ENCODE data around the gene RASGEF1C. TPM values are rescaled to one million over a fixed set of nuclear protein-coding genes. Genes with fewer than 3 reads are reported as not detected.

Gene RASGEF1C
- total RNA-seq, 5 donors from 2014 or later (not counting 1 experiment from before 2014, with no cell fraction given) = not detected

DNA sequence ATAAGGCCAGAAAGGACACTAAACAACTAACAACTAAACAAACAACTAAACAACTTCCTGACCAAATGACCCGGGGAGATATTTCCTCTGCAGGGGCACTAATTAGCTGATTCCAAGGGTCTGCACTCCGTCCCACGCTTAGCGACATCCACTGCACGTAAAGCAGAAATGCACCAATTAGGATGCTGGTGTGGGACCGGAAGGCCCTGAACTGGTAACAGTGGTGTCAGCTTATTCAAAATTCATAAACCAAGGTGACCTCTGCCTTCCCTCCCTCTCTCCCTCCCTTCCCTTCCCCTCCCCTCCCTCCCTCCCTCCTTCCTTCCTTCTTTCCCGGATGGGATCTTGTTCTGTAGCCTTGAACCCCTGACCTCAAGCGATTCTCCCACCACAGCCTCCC, 9.6 kb downstream of the RASGEF1C start:
- no peak for ATAC-seq (replicated peaks in 1 of 4)
- Histone ChIP-seq H3K27me3 (replicated peaks in 1 of 2; ENCODE audit: control insufficient read depth in 2 of 2, extremely low read depth in 1 of 2, insufficient read depth in 2 of 2, low read length in 1 of 2) (peaks cover 0 to 28% of the 10 kb centered on the region in 2 experiments), H3K4me1 (ENCODE audit: control insufficient read depth in 1 of 2, extremely low read depth in 1 of 2, insufficient read depth in 2 of 2, low read length in 2 of 2) (no peaks in the 10 kb centered on the region), H3K27ac (ENCODE audit: low read length) (no peak overlapping the region), H3K9me3 (no peaks in the 10 kb centered on the region), H3K4me3 (ENCODE audit: control insufficient read depth in 1 of 2, extremely low read depth in 1 of 2, low read length in 1 of 2) (no peak overlapping the region), H3K36me3 (ENCODE audit: control insufficient read depth in 2 of 2, extremely low read depth in 1 of 2, insufficient read depth in 1 of 2, low read length in 1 of 2) (no peaks in the 10 kb centered on the region)
- Mint-ChIP-seq H3K27me3 (peaks cover 19 to 28% of the 10 kb centered on the region in 2 donors), H3K9me3 (no peaks in the 10 kb centered on the region), H3K4me3 (no peak overlapping the region), H3K4me1 (no peaks in the 10 kb centered on the region), H3K27ac (no peak overlapping the region), H3K36me3 (no peaks in the 10 kb centered on the region)
- CTCF ChIA-PET = no interaction called here
- POLR2A ChIA-PET = no interaction called here
- no peak for DNase-seq
- WGBS (ENCODE audit: insufficient coverage) = 100% methylated on average over 4 of the region's 8 CpGs

- no peak for ATAC-seq (replicated peaks in 1 of 4)
- H3K27me3 Mint-ChIP-seq = peaks cover 19% of the 10 kb centered on the region in 2 donors
- H3K4me1 Mint-ChIP-seq = no peaks in the 10 kb centered on the region
- H3K4me3 ChIP-seq (ENCODE audit: control insufficient read depth in 1 of 2, extremely low read depth in 1 of 2, low read length in 1 of 2) = no peak overlapping the region
- ChIA-PET CTCF (no interaction called here), POLR2A (no interaction called here)
- H3K36me3 Mint-ChIP-seq = no peaks in the 10 kb centered on the region
- no peaks in the 10 kb centered on the region for H3K4me1 ChIP-seq (ENCODE audit: control insufficient read depth in 1 of 2, extremely low read depth in 1 of 2, insufficient read depth in 2 of 2, low read length in 2 of 2)
- no peak overlapping the region for H3K27ac ChIP-seq (ENCODE audit: low read length)
- no peaks in the 10 kb centered on the region for H3K9me3 ChIP-seq
- no peak overlapping the region for H3K27ac Mint-ChIP-seq
- 90% methylated on average over 3 of the region's 4 CpGs for WGBS (ENCODE audit: insufficient coverage)
- no peaks in the 10 kb centered on the region for H3K9me3 Mint-ChIP-seq
- no peak for DNase-seq
- no peaks in the 10 kb centered on the region for H3K36me3 ChIP-seq (ENCODE audit: control insufficient read depth in 2 of 2, extremely low read depth in 1 of 2, insufficient read depth in 1 of 2, low read length in 1 of 2)
- H3K4me3 Mint-ChIP-seq = no peak overlapping the region
- peaks cover 0 to 28% of the 10 kb centered on the region in 2 experiments for H3K27me3 ChIP-seq (replicated peaks in 1 of 2; ENCODE audit: control insufficient read depth in 2 of 2, extremely low read depth in 1 of 2, insufficient read depth in 2 of 2, low read length in 1 of 2)
These were observed 10.8 kb downstream of the RASGEF1C start for GRCh38 chr5:180198208-180198607.

- ChIA-PET POLR2A (no interaction called here), CTCF (no interaction called here)
- Histone ChIP-seq H3K9me3 (no peaks in the 10 kb centered on the region), H3K27me3 (replicated peaks in 1 of 2; ENCODE audit: control insufficient read depth in 2 of 2, extremely low read depth in 1 of 2, insufficient read depth in 2 of 2, low read length in 1 of 2) (peaks cover 0 to 28% of the 10 kb centered on the region in 2 experiments), H3K36me3 (ENCODE audit: control insufficient read depth in 2 of 2, extremely low read depth in 1 of 2, insufficient read depth in 1 of 2, low read length in 1 of 2) (no peaks in the 10 kb centered on the region), H3K4me3 (ENCODE audit: control insufficient read depth in 1 of 2, extremely low read depth in 1 of 2, low read length in 1 of 2) (no peak overlapping the region), H3K27ac (ENCODE audit: low read length) (no peak overlapping the region), H3K4me1 (ENCODE audit: control insufficient read depth in 1 of 2, extremely low read depth in 1 of 2, insufficient read depth in 2 of 2, low read length in 2 of 2) (no peaks in the 10 kb centered on the region)
- Mint-ChIP-seq H3K36me3 (no peaks in the 10 kb centered on the region), H3K4me1 (no peaks in the 10 kb centered on the region), H3K27me3 (peaks cover 16 to 19% of the 10 kb centered on the region in 2 donors), H3K9me3 (no peaks in the 10 kb centered on the region), H3K4me3 (no peak overlapping the region), H3K27ac (no peak overlapping the region)
- DNase-seq (no peak), ATAC-seq (replicated peaks in 1 of 4) (no peak)
- WGBS (ENCODE audit: insufficient coverage) = 79% methylated on average over 14 of the region's 14 CpGs
These were observed 11.9 kb downstream of the RASGEF1C start for GRCh38 chr5:180197016-180197702.

DNA sequence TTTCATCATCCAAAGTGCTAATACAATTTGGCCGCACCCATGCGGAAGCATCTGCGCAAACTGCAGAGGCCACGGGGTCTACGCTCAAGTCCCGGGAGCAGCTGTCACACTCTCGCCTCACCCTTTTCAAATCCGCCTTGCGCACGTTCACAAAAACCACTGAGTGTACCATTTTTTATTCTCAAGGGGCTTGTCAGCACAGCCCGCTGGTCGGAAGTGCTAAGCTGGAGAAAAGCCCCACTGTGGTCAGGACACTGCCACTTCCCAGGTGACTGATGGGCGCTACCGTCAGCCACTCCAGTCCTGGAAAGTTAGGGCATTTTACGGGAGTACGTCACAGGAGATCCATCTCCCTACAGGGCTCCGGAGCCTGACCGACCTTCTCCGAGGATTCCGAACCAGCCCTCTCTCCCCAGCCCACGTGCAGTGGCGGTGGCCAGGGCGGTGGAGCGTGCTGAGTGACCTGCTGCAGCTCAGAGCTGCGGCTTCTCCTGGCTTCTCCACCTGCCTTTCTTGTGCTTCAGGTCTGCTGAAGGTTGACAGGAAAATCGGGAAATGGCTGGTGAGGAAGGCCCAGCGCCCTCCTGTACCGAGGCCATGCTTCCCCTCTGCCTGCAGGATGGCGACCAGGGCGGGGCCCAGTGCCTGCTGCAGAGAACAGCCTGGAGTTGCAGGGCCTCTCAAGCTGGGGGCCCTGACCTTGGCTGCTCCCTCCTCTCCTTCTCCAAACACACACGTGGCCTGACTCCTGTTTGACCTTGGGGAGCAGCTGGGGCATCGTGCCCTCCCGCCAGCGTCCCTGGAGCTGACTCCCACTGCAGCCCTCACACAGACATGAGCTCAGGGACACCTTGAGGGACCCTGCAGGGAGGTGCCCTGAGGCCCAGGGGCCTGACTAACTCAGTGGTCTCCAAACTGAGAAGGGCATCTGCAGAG, 14.3 kb downstream of the RASGEF1C start:
- no peak for ATAC-seq (replicated peaks in 1 of 4)
- ChIA-PET CTCF (no interaction called here), POLR2A (interaction anchor here in 1 of 2 donors (0.6 kb wide), 1 partner anchor 12 kb away, joined by 7 read pairs; no protein-coding TSS in a partner anchor)
- H3K4me3 Mint-ChIP-seq = no peak overlapping the region
- no peak overlapping the region for H3K27ac ChIP-seq (ENCODE audit: low read length)
- H3K27ac Mint-ChIP-seq = no peak overlapping the region
- H3K4me3 ChIP-seq (ENCODE audit: control insufficient read depth in 1 of 2, extremely low read depth in 1 of 2, low read length in 1 of 2) = no peak overlapping the region
- H3K9me3 Mint-ChIP-seq = no peaks in the 10 kb centered on the region
- no peaks in the 10 kb centered on the region for H3K36me3 Mint-ChIP-seq
- no peaks in the 10 kb centered on the region for H3K4me1 ChIP-seq (ENCODE audit: control insufficient read depth in 1 of 2, extremely low read depth in 1 of 2, insufficient read depth in 2 of 2, low read length in 2 of 2)
- WGBS (ENCODE audit: insufficient coverage) = 91% methylated on average over 33 of the region's 34 CpGs
- no peaks in the 10 kb centered on the region for H3K9me3 ChIP-seq
- no peaks in the 10 kb centered on the region for H3K4me1 Mint-ChIP-seq
- H3K27me3 Mint-ChIP-seq = peaks cover 9 to 14% of the 10 kb centered on the region in 2 donors
- H3K27me3 ChIP-seq (replicated peaks in 1 of 2; ENCODE audit: control insufficient read depth in 2 of 2, extremely low read depth in 1 of 2, insufficient read depth in 2 of 2, low read length in 1 of 2) = peaks cover 0 to 24% of the 10 kb centered on the region in 2 experiments
- H3K36me3 ChIP-seq (ENCODE audit: control insufficient read depth in 2 of 2, extremely low read depth in 1 of 2, insufficient read depth in 1 of 2, low read length in 1 of 2) = no peaks in the 10 kb centered on the region
- DNase-seq = no peak

DNA sequence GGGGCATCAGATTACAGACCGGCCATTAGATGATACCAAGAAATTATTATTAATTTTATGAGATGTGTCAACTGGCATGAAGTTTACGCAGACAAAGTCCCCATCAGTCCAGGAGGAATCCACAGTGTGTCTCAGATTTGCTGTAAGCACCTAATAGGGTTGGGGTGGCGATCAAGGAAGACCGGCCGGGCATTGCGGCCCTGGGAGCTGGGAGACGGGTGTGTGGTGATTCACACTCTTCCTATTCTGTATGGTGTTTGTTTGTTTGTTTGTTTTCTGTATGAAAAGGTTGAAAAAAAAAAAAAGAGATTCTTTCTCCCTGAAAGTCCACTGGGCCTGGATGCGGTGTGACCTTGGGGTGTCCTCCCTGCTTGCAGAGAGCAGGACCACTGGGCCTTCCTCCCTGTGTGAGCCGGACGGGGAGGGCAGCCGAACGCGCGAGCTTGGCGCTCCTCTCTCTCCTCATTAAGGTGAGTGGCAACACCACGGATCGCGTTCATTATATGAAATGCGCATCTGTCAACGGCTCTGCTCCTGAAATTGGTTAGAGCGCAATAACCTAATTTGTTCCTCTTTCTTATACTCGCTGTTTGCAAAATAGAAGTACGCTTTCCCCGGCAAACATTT, 15.1 kb downstream of the RASGEF1C start:
- H3K36me3 Mint-ChIP-seq = no peaks in the 10 kb centered on the region
- ATAC-seq (replicated peaks in 1 of 4) (no peak), DNase-seq (no peak)
- H3K27me3 Mint-ChIP-seq = peaks cover 10 to 13% of the 10 kb centered on the region in 2 donors
- WGBS (ENCODE audit: insufficient coverage) = 93% methylated on average over 16 of the region's 24 CpGs
- Histone ChIP-seq H3K27ac (ENCODE audit: low read length) (no peak overlapping the region), H3K9me3 (no peaks in the 10 kb centered on the region), H3K27me3 (replicated peaks in 1 of 2; ENCODE audit: control insufficient read depth in 2 of 2, extremely low read depth in 1 of 2, insufficient read depth in 2 of 2, low read length in 1 of 2) (peaks cover 0 to 22% of the 10 kb centered on the region in 2 experiments), H3K4me1 (ENCODE audit: control insufficient read depth in 1 of 2, extremely low read depth in 1 of 2, insufficient read depth in 2 of 2, low read length in 2 of 2) (no peaks in the 10 kb centered on the region), H3K4me3 (ENCODE audit: control insufficient read depth in 1 of 2, extremely low read depth in 1 of 2, low read length in 1 of 2) (no peak overlapping the region), H3K36me3 (ENCODE audit: control insufficient read depth in 2 of 2, extremely low read depth in 1 of 2, insufficient read depth in 1 of 2, low read length in 1 of 2) (no peaks in the 10 kb centered on the region)
- ChIA-PET CTCF (no interaction called here), POLR2A (interaction anchor here in 1 of 2 donors (0.6 kb wide), 1 partner anchor 11 kb away, joined by 7 read pairs; no protein-coding TSS in a partner anchor)
- H3K4me3 Mint-ChIP-seq = no peak overlapping the region
- no peaks in the 10 kb centered on the region for H3K4me1 Mint-ChIP-seq
- peaks cover 0 to 3% (median 0%) of the 10 kb centered on the region in 3 donors for H3K9me3 Mint-ChIP-seq
- H3K27ac Mint-ChIP-seq = no peak overlapping the region

DNA sequence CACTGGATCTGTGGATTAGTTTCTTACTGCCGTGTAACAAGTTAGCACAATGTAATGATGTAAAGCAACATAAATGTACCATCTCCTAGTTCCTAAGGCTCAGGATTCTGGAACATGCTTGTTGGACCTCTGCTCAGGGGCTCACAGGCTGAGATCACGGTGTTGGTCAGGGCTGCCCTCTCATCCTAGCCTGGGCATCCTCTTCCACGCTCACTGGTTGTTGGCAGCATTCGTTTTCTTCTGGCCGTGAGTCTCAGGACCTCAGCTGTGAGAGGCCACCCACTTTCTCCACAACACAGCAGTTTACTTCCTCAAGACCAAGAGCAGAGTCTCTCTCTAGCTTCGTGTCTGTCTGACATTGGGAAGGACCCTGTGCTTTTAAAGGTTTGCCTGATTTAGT, 17.3 kb downstream of the RASGEF1C start:
- ATAC-seq (replicated peaks in 1 of 4) = no peak
- POLR2A ChIA-PET = no interaction called here

More for the DNA sequence above, 17.3 kb downstream of the RASGEF1C start:
- H3K27ac Mint-ChIP-seq = no peak overlapping the region
- H3K4me1 ChIP-seq (ENCODE audit: control insufficient read depth in 1 of 2, extremely low read depth in 1 of 2, insufficient read depth in 2 of 2, low read length in 2 of 2) = no peaks in the 10 kb centered on the region
- no peaks in the 10 kb centered on the region for H3K36me3 ChIP-seq (ENCODE audit: control insufficient read depth in 2 of 2, extremely low read depth in 1 of 2, insufficient read depth in 1 of 2, low read length in 1 of 2)
- no peak overlapping the region for H3K27ac ChIP-seq (ENCODE audit: low read length)
- no peak for DNase-seq
- H3K36me3 Mint-ChIP-seq = no peaks in the 10 kb centered on the region
- CTCF ChIA-PET = no interaction called here
- WGBS (ENCODE audit: insufficient coverage) = 42% methylated on average over 3 of the region's 6 CpGs
- H3K27me3 Mint-ChIP-seq = peaks cover 3 to 11% of the 10 kb centered on the region in 2 donors
- H3K4me3 Mint-ChIP-seq = no peak overlapping the region
- no peaks in the 10 kb centered on the region for H3K4me1 Mint-ChIP-seq
- no peaks in the 10 kb centered on the region for H3K9me3 ChIP-seq
- H3K4me3 ChIP-seq (ENCODE audit: control insufficient read depth in 1 of 2, extremely low read depth in 1 of 2, low read length in 1 of 2) = no peak overlapping the region
- peaks cover 0 to 10% (median 6%) of the 10 kb centered on the region in 3 donors for H3K9me3 Mint-ChIP-seq
- peaks cover 0 to 3% of the 10 kb centered on the region in 2 experiments for H3K27me3 ChIP-seq (replicated peaks in 1 of 2; ENCODE audit: control insufficient read depth in 2 of 2, extremely low read depth in 1 of 2, insufficient read depth in 2 of 2, low read length in 1 of 2)
